Lung (tissue), 12 donors: ENCODE measurements around the gene NFIA. TPM values are rescaled to one million over a fixed set of nuclear protein-coding genes. Genes with fewer than 3 reads are reported as not detected.

Source experiments
- ATAC-seq: fragments of 200-7000 bp; cut with Tn5 transposase; one replicate; pipeline ENCODE4 v1.9.1; 2020; ENCODE audit warnings: moderate number of reproducible peaks; ENCODE audit not compliant: insufficient read depth, low FRiP score
- DNase-seq, 3 donors: peaks; one replicate each; pipeline ENCODE4 v3.0.0-alpha.2; 2013 to 2017
- H3K27ac ChIP-seq, 2 donors: one replicate each; pipeline ENCODE4 v1.5.1; 2013; ENCODE audit warnings: mild to moderate bottlenecking in 2 of 2, moderate library complexity in 2 of 2, control low read depth in 1 of 2, inconsistent platforms in 1 of 2, low read depth in 1 of 2, low read length in 1 of 2
- H3K27me3 ChIP-seq, 3 donors: one replicate each; pipeline ENCODE4 v1.5.1; 2013; ENCODE audit warnings: low read length in 2 of 3; ENCODE audit not compliant: control insufficient read depth in 3 of 3, insufficient read depth in 3 of 3
- H3K36me3 ChIP-seq, 4 donors: one replicate each; pipeline ENCODE4 v1.5.1; 2013; ENCODE audit warnings: low read length in 4 of 4, mild to moderate bottlenecking in 1 of 4, moderate library complexity in 1 of 4; ENCODE audit not compliant: control insufficient read depth in 4 of 4, insufficient read depth in 4 of 4
- H3K4me1 ChIP-seq, 5 donors: one replicate each; pipeline ENCODE4 v1.5.1; 2013; ENCODE audit warnings: low read length in 5 of 5, mild to moderate bottlenecking in 2 of 5, moderate library complexity in 1 of 5; ENCODE audit not compliant: control insufficient read depth in 5 of 5, insufficient read depth in 5 of 5
- H3K4me3 ChIP-seq: one replicate; pipeline ENCODE4 v1.5.1; 2013; ENCODE audit warnings: mild to moderate bottlenecking, control low read depth, moderate library complexity
- H3K9ac ChIP-seq, 2 donors: one replicate each; pipeline ENCODE4 v1.5.1; 2013; ENCODE audit warnings: low read length in 2 of 2, control low read depth in 1 of 2; ENCODE audit not compliant: insufficient read depth in 1 of 2
- H3K9me3 ChIP-seq, 4 donors: one replicate each; pipeline ENCODE4 v1.5.1; 2013; ENCODE audit warnings: low read length in 3 of 4, mild to moderate bottlenecking in 1 of 4, moderate library complexity in 1 of 4; ENCODE audit not compliant: control insufficient read depth in 4 of 4, insufficient read depth in 3 of 4
- CTCF ChIP-seq: IDR thresholded peaks from 2 replicates; pipeline ENCODE4 v1.5.1; 2012; ENCODE audit warnings: mild to moderate bottlenecking; ENCODE audit errors: control extremely low read depth, extremely low read depth
- WGBS, 2 donors: extraction: QIAGEN DNeasy Blood & Tissue Kit; methylation state at CpG; one replicate each; pipeline ENCODE4 v1.1.7; 2013; 5-methylcytosine and 5-hydroxymethylcytosine counted together
- polyA plus RNA-seq, 2 donors: library from polyadenylated mRNA; stranded (reverse); fragments of 200-250 nt; gene quantifications; one replicate each; pipeline ENCODE4 v1.2.1, GENCODE V29; 2013
- total RNA-seq, 2 donors: library from RNA; depleted of rRNA in 1 of 2; stranded (reverse); fragments of >200 nt in 1 of 2; gene quantifications; one replicate each; pipeline ENCODE4 v1.2.1, GENCODE V29; 2014 to 2021
- donor health status: control.
- donor health status: control.
- donor health status: Bipolar disorder and iron deficiency.
- donor health status: healthy.
- donor health status: DM: yes; HTN: yes; CAD: no.

Gene NFIA
- total and polyA plus RNA-seq, 4 donors = 3.0 to 63.4 (median 34.2) TPM

DNA sequence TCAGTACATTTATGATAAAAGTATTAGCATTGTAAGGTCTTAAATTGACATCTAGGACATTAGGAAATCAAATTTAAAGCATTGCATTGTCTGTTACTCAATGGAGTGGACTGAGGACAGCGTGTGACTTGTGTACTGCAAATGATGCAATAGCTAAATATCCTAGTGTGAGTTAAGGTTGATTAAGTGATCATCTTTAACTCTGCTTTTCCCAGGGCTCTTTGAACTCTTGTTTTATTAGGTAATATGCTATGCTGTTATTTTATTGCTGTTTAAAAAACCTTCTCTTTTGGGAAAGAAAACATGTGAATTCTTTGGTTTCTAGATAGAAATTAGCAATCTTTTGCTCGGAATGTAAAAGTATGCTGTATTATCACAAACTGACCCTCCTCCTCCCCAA lies 38.6 kb downstream of the NFIA start:
- no peak for TF ChIP-seq CTCF
- ATAC-seq (peak; percentile 41), DNase-seq (no peak)
- H3K4me1 ChIP-seq = peaks cover 6 to 49% (median 32%) of the 10 kb centered on the region in 5 donors
- no peaks in the 10 kb centered on the region for H3K9me3 ChIP-seq
- 56 to 59% methylated on average over 2 of the region's 2 CpGs for WGBS, 2 donors
- peak overlapping the region in 1 of 2 donors; percentile 88 for H3K27ac ChIP-seq
- H3K36me3 ChIP-seq = no peaks in the 10 kb centered on the region
- no peaks in the 10 kb centered on the region for H3K27me3 ChIP-seq
- no peak overlapping the region for H3K4me3 ChIP-seq
- H3K9ac ChIP-seq = no peak overlapping the region

- ATAC-seq = no peak
- Histone ChIP-seq H3K27me3 (no peaks in the 10 kb centered on the region), H3K36me3 (no peaks in the 10 kb centered on the region), H3K9ac (no peak overlapping the region), H3K27ac (peak overlapping the region in 1 of 2 donors; percentile 64), H3K9me3 (no peaks in the 10 kb centered on the region), H3K4me3 (no peak overlapping the region), H3K4me1 (peaks cover 2 to 44% (median 26%) of the 10 kb centered on the region in 5 donors)
- no peak for TF ChIP-seq CTCF
- DNase-seq = no peak
Observed at GRCh38 chr1:61121631-61122030, 39.3 kb downstream of the NFIA start.

- H3K4me1 ChIP-seq = peaks cover 0 to 40% (median 23%) of the 10 kb centered on the region in 5 donors
- no peaks in the 10 kb centered on the region for H3K36me3 ChIP-seq
- H3K9ac ChIP-seq = no peak overlapping the region
- peak overlapping the region in 1 of 2 donors; percentile 60 for H3K27ac ChIP-seq
- no peaks in the 10 kb centered on the region for H3K27me3 ChIP-seq
- WGBS, 2 donors = 81 to 88% methylated on average over 2 of the region's 2 CpGs
- DNase-seq (no peak), ATAC-seq (no peak)
- no peak overlapping the region for H3K4me3 ChIP-seq
- no peaks in the 10 kb centered on the region for H3K9me3 ChIP-seq
- no peak for TF ChIP-seq CTCF
Observed at GRCh38 chr1:61122389-61122788, 40.0 kb downstream of the NFIA start.

DNA sequence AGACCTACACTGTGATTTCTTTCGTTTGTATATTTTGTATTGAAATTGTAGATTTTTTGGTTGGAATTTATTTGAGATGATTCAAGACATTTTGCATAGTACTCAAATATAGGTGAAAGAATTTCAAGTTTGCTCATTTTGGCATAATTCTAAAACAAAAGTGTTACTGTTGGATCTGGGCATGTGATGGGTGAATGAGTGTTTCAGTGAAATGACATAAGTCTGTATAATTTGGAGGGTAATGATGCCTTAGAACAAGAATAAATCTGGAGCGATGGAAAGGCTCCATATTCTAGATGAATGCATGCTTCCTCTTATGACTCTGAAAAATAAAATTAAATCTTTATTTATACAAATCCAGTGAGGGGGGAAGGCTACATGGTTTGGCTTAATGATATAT lies 41.0 kb downstream of the NFIA start:
- DNase-seq (no peak), ATAC-seq (no peak)
- Histone ChIP-seq H3K9me3 (no peaks in the 10 kb centered on the region), H3K9ac (no peak overlapping the region), H3K36me3 (no peaks in the 10 kb centered on the region), H3K27ac (no peak overlapping the region), H3K4me3 (no peak overlapping the region), H3K4me1 (peaks cover 0 to 40% (median 23%) of the 10 kb centered on the region in 5 donors), H3K27me3 (no peaks in the 10 kb centered on the region)
- TF ChIP-seq CTCF = no peak
- WGBS, 2 donors = 89 to 94% methylated on average over 2 of the region's 2 CpGs
